Measurements from ENCODE around the gene TCP10L.
A peak's percentile ranks its signal among the peaks of the same experiment; 100 is the strongest.

DNA sequence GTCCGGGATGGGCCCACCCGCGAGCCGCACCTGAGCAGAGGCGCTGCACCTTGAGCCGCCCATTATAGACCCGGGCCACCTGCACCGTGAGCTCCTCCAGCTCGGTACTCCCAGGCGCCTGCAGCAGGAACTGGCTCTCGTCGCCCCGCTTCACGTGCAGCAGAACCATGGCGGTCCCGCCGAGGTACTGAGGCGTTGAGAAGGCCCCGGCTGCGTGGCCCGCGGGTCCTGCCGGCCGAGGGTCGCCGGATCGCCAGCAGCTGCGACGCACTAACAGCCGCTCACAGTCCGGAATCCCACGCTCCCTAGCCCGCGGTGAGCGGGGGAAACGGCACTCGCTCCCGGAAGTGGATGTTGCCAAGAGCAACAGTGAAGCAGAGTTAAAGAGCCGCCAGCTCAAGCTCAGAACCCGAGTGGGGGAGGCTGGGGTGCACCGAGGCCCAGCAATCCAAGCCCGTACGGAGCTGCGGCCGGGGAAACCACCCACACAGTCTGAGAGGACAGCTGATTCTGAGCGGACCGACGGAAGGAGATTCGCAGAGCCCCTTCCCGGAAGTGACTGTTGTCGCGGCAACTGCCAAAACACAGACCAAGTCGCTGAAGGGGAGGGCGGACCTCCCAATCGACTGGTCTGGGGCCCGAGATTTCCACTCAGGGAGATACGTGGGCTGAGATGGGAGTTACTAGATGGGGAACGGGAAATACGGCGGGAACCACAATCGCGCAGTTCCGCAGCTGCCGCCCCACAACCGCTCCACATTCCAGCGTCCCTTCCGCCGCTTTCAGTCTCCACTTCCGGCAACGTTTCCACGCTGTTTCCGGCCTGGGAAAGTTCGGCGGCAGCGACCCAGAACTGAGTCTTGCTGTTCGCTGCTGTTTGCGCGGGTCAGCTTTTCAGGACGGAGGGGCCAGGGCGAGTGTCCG, 27.0 kb upstream of the TCP10L start, which contains the start of gene CFAP298:
- no peak for TF ChIP-seq FOXK2 (IDR thresholded peaks at IDR 0.05)
- TF ChIP-seq ELF4 (IDR thresholded peaks at IDR 0.05): peak; percentile 80
- no peak for TF ChIP-seq SP1 (IDR thresholded peaks at IDR 0.05)
- TF ChIP-seq ZNF384 (IDR thresholded peaks at IDR 0.05): no peak
- TF ChIP-seq TARDBP (IDR thresholded peaks at IDR 0.05): no peak
- peak; percentile 82; the same call in 1 of the 2 replicates for TF ChIP-seq CTBP1 (IDR thresholded peaks at IDR 0.05; ENCODE audit: borderline replicate concordance)
- TF ChIP-seq L3MBTL2 (conservative IDR thresholded peaks at IDR 0.05): peak; percentile 67
- no peak for TF ChIP-seq FOXM1 (IDR thresholded peaks at IDR 0.05; ENCODE audit: borderline replicate concordance)
- TF ChIP-seq BHLHE40 (IDR thresholded peaks at IDR 0.05; ENCODE audit: borderline replicate concordance): no peak
- no peak for TF ChIP-seq LEF1 (IDR thresholded peaks at IDR 0.05; ENCODE audit: borderline replicate concordance)
- no peak for TF ChIP-seq NFRKB (IDR thresholded peaks at IDR 0.05)
- TF ChIP-seq SUZ12 (IDR thresholded peaks at IDR 0.05): no peak
